OCI-LY7 (cell line): ENCODE measurements around the gene ROR2.

ENCODE experiments used
- CTCF ChIP-seq: fragments of 200-600 bp; sonication (generic); conservative IDR thresholded peaks from 2 replicates; pipeline ENCODE4 v1.5.1; 2014; ENCODE audit warnings: mild to moderate bottlenecking, antibody characterized with exemption, low read length, moderate library complexity, mixed read lengths
- EZH2phosphoT487 ChIP-seq: fragments of 200-600 bp; sonication (generic); IDR thresholded peaks from 2 replicates; pipeline ENCODE4 v1.6.1; 2018; ENCODE audit warnings: low read depth, borderline replicate concordance, mild to moderate bottlenecking, mixed run types, antibody characterized with exemption, low read length, moderate library complexity, mixed read lengths

GRCh38 chr9:91777292-91777830 is 172.7 kb downstream of the ROR2 start:
- TF ChIP-seq CTCF (no peak), EZH2phosphoT487 (no peak)
